T-helper 9 cell (primary cell): ENCODE measurements around the gene CYP4V2.

Experiments
- DNase-seq: peaks from one replicate; pipeline ENCODE4 v3.0.0-alpha.2; 2020

Gene CYP4V2

DNA sequence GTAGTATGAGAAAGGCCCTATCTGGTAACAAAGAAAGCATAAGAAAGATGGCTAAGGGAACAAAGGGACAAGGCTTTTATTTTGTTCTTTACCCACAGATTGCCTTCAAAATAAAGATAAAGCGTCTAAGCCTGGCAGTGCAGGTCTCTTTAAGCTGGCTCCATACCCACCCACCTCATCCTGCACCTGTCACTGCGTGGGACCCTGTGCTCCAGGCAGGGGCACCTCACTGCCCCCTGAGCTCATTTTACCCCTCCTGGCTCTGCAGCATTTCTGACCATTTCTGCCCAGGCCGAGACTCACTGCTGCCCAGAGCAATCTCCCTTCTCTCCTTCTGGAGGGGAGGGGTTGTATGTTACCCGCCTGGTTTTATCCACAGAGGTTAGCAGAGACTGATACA, 1.7 kb upstream of the CYP4V2 start:
- no peak for DNase-seq

DNA sequence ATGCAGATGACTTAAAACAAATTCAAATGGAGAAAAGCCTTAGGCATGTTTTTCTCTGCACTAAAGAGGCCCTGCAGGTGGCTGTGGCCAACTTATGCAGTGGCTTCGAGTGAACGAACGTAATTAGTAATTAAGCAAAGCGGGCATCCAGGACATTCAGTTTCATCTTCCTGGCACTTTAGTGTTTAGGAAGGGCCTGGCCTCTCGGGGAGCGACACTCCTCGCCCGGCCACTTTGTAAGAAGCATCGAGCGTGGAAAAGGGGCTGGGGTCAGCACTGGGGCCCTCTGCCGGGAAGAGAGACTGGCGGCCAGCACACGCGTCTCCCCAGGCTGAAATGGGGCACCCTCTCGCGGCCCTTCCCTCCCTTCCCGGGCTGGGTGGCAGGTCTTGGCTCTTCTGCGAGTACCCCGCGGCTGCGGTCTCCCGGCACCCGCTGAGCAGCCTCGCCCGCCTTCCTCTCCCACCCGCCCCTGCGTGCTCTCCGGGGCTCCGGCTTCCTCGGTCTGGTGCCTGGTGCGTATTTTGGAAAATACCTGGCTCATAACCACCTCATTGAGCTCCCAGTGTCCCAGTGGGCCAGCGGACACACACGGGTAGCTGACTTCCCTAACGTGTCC, 677 bp upstream of the CYP4V2 start:
- peak; percentile 36 for DNase-seq

DNA sequence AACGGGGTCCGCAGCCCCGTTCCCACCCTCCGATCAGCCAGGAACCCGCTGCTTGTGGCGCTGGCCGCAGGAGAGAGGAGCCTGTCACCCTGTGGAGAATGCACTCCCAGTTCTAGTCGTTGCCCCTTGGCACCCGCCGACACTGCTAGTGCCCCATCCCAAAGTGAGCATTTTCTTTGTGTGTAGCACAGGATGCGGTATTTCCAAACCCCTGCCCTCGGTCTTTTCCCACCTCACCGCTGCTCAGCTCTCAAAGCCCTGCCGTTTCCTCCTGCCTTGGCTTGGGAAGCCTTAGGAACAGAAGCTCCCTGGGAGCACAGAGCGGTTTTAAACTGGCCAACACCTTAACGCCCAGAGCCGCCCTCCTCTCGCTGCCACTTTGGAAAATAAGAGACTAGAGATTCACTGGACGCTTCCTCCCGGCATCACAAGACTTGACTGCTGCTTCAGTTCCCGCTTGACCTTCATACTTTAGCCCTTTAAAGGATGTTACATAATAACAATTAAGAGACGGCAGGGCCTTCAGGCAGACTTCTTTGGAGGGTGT, 772 bp downstream of the CYP4V2 start:
- no peak for DNase-seq

DNA sequence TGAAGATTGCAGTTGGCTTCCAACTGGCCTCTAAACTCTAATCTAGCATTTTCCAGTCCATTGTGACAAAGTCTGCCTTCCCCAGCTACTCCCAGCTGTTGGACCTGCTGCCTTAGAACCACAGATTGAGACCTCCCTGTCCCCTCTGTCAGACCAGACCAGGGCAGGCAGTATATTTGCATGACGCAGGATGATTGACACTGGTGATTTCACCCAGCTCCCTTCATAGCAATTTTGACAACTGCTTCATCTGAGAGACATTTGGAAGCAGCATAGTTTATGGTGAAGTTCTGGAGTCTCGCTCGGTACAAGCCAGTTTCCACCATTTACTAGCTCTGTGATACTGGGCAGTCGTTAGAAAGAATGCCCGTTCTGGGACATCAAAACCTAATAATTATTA, 2.5 kb downstream of the CYP4V2 start:
- DNase-seq = no peak

DNA sequence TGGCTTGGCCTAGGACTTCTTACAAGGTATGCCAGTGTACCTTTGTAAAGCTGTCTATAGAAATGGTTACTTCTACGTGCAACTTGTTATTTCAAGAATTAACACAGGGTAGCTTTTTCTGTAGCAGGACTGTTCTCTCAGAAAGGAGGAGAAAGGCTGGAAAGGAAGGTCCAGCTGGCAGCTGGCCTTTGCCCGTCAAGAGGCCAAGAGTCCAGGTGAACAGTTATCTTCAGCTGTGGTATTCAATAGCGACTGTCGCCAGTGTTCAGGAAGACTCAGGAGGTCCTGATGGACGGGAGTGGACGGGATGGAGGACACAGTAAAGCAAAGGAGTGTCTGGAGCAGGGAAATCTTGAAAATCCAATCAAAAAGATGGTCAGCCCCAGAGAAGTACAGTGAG, 4.7 kb downstream of the CYP4V2 start:
- DNase-seq = no peak

DNA sequence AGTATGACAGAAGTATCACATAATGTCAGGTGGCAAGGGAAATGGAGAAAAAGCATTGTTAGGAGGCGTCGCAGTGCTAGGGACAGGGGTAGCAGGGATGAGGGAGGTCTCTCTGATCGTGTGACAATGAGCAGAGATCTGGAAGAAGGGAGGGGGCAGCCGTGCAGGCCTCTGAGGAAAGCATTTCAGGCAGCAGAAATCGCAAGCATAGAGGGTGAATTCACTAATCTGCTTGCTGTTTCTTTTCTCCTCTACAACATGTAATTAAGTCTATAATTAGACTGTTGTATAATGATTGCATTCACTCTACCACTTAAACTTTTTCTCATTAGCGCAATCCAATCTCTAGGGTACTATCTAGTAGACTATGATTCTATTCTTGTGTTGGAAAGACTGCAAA, 9.1 kb downstream of the CYP4V2 start:
- DNase-seq = no peak

DNA sequence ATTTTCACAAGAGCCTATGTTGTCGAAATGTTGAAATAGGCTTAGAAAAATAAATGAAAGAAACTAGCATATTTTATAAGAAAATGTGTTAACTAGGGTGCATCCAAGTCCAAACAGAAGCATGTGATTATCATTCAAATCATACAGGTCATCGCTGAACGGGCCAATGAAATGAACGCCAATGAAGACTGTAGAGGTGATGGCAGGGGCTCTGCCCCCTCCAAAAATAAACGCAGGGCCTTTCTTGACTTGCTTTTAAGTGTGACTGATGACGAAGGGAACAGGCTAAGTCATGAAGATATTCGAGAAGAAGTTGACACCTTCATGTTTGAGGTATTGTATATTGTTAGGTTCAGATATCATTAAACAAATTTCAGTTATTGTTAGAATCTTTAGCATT, 9.6 kb downstream of the CYP4V2 start:
- DNase-seq = no peak

DNA sequence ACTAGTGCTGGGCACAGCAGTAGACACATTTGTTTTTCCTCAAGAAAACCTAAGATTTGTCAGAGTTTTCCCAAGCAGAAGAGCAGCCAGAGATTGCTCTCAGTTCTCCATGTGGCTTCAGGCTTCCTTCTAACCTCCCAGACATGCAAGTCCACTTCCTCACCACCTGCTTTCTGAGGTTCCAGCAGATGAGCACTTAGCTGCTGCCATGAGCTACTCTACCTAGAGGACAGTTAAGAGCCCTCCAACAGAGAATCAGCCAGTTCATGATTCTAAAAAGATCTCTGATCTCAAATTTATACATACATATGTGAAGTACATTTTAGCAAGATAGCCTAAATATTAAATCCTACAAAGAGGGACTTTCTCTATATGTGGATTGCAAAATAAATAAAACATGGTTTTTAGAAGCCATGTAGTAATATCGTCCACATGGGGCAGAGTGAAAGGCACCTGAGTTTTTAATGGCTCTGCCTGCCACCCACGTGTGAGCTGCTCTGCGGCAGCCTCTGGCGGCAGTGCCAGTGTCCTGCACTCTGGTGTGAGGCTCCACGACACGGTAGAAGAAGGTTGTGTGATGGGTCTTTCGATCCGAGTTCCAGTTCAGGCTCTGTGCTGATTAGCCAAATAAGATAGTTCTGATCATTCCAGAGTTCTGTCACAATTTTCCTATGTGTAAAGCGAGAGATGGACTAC, 10.3 kb downstream of the CYP4V2 start:
- peak; percentile 33 for DNase-seq

DNA sequence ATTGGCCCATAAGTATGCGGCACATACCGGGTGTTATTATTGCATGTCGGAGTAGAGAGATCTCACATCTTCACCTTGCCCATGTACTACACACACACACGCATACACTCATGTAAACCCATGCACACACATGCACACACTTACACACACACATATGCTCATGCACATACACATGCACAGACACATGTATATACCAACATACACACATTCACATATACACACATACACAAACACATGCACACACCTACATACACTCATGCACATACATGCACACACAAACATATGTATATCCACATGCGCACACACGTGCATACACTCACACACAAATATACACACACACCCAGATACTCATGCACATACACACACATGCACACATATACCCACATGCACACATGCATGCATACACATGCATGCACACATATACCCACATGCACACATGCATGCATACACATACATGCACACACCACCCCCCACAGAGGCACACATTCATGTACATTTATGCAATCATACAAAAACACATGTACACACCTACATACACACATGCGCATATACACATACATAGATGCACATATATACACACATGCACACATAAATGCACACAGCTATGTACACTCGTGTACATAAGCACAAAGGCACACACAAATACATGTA, 11.2 kb downstream of the CYP4V2 start:
- DNase-seq = no peak

DNA sequence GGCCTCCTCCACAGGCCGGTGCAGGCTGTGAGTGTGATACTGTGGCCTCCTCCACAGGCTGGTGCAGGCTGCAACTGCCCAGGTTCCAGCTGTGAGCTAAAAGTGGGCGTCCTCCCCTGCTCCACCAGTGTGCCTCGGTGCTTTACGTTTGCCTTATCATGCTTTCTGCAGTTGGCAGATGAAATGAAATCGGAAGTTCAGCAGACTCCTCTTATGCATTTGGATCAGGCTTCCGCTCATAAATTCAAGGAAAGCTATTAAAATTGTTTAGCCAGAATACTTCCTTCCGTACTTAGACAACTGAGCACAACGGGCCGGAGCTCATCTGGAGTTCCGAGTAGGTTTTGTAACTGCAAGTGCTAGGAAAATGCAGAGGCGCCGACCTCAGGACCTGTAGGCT, 12.0 kb downstream of the CYP4V2 start:
- DNase-seq = no peak

DNA sequence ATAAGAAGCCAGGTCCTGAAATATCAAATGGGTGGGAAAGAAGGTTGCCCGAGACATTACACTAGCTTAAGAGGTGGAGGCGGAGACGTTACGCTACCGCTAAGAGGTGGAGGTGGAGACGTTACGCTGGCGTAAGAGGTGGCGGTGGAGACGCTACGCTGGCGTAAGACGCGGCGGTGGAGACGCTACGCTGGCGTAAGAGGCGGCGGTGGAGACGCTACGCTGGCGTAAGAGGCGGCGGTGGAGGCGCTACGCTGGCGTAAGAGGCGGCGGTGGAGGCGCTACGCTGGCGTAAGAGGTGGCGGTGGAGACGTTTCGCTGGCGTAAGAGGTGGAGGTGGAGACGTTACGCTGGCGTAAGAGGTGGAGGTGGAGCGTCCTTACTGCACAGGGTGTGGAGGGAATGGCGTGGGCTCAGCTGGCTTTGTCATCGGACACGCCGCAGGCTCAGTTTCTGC, 12.8 kb downstream of the CYP4V2 start:
- DNase-seq = no peak

DNA sequence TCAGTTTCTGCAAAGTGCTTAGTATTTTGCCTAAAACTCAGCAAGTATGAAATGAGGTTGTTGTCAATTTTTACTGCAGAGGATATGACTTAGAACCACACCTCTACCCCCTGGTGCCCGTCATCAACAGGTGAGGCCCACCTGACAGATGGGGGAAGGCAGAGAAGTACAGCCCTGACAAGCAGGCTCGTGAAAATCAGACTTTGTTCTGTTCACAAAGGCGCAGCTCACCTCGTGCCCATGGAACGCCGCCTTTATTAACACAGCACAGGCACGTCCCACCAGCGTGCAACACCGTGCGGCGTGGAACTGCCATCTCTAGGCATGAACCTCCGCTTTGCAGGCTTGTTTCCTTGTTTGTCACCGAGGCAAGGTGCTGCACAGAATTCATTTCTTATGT, 13.3 kb downstream of the CYP4V2 start:
- DNase-seq = no peak

DNA sequence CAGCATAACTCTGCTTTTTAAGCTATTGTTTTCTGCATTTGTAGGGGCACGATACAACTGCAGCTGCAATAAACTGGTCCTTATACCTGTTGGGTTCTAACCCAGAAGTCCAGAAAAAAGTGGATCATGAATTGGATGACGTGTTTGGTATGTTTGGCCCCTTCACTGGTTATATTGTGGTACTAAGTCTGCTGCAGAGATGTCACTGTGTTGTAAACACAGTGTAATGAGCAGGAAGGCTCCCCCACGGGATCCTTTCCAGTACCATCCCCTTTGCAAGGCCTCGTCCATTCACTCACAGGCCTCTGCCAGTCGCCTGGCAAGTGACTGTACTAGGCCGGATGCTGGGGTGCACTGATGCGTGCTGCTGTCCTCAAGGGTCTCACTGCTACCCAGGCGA, 13.8 kb downstream of the CYP4V2 start:
- no peak for DNase-seq

DNA sequence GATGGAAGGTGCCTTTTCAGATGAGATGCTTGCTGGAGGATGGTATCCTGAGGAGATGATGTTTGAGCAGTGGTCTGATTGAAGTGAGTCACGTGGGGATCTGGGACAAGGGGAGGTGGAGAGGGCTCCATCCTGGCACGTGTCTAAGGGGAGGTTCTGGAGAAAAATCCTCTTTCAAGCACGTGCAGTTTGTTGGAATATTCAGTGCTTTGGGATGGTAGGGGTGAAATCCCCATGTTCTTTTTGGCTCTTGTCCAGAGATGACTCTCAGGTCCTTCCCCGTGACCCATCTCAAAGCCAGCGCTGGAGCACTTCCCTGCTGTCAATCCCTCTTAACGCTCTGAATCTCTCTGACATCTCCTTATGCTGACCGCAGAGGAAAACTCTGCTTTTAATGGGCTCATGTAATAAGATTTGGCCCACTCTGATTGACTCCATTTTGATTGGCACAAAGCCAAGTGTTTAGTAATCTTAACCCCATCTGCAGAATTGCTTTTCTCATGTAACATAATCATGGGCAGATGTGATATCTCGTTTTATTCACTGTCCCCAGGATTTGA, 25.2 kb downstream of the CYP4V2 start:
- no peak for DNase-seq

DNA sequence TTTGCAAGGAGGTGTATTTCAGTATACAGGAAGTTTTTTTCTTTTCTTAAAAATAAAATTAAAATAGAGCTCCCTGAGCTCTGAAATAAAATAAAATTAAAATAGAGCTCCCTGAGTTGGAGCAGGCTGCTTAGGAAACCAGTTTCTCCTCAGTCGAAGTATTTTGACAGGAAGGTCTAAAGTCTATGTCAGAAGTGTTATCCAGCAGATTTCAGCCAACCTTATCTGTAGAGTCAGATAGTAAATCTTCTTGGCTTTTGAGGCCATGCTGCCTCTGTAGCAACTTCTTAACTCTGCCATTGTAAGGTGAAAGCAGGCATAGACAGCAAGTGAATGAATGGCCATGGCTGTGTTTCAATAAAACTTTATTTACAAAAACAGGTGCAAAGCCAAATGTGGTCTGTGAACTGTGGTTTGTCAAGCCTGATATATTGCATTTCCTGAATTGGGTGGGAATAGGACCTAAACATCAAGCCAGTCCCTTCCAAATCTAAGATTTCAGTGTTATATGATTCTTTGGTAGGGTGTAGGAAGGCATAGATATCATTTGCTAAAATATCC, 26.4 kb downstream of the CYP4V2 start:
- DNase-seq = no peak

DNA sequence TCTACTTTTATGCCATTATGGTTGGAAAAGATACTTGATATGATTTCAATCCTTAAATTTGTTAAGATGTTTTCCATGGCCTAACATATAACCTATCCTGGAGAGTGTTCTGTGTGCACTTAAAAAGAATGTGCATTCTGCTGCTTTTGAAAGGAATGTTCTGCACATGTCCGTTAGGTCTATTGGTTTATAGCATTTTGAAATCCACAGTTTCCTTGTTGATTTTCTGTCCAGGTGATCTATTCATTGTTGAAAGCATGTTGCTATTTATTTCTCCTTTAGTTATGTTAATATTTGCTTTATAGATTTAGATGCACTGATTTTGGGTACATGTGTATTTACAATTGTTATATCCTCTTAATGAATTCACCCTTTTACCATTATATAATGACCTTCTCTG, 30.3 kb downstream of the CYP4V2 start:
- DNase-seq = no peak

DNA sequence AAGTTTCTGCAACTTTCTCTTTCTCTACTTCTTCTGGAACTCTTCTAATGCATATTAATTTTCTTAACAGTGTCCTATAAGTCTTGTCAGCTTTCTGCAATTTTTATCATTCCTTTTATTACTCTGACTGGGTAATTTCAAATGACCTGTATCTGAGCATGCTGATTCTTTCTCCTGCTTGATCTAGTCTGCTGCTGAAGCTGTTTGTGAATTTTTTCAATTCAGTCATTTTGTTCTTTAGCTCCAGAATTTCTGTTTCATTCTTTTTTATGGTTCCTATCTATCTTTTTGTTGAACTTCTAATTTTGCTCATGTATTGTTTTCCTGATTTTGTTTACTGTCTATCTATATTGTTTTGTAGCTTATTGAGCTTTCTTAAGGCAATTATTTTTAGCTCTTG, 34.5 kb downstream of the CYP4V2 start:
- no peak for DNase-seq

DNA sequence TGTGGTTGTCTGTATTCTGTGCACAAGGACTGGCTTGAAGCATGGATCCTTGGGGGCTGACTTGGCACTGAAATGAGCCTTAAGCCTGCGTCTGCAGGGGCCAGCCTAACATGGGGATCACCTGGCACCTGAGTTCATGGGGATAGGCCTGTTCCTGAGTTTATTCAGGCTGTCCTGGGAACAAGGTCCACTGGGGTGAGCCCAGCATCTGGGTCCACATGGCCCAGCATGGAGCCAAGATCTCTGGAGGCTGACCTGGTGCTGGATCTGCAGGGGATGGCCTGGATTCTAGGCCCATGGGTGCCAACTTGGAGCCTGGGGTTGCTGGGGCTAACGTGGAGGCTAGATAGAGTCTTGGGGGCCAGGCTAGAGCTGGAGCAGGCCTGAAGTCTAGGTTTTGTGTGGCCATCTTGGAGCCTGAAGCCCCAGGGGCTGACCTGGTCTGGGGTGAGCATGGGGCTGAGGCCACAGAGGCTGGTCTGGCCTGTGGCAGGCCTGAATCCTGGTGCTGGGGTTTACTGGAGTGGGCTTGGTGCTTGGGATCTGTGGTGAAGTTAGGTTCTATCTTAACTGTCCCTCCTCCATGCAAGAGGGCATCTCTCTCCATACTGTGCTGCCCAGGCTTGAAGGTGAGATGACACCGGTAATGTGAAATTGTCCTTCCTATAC, 35.3 kb downstream of the CYP4V2 start:
- DNase-seq = no peak

DNA sequence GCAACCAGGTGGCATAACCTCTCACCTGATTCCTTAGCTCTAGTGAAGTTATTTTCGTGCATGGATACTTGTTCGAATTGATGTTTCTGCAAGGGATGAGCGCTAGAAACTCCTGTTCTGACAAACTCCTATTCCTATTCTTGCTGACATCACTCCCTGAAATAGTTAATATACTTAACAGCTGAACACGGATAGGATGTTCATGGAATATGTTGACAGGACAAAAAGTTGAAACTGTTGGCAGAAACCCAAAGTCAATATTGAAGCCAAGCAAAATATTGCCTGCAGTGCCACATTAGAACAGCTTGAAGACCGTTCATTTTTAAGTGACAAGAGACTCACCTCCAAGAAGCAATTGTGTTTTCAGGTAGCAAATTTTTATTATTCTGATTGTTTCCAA, 35.9 kb downstream of the CYP4V2 start, which contains the start of gene KLKB1:
Gene KLKB1 (plus strand): TSS at position 287 of the 400 bp plus-strand sequence. CDS start 689 bp downstream, outside the sequence.
- no peak for DNase-seq

DNA sequence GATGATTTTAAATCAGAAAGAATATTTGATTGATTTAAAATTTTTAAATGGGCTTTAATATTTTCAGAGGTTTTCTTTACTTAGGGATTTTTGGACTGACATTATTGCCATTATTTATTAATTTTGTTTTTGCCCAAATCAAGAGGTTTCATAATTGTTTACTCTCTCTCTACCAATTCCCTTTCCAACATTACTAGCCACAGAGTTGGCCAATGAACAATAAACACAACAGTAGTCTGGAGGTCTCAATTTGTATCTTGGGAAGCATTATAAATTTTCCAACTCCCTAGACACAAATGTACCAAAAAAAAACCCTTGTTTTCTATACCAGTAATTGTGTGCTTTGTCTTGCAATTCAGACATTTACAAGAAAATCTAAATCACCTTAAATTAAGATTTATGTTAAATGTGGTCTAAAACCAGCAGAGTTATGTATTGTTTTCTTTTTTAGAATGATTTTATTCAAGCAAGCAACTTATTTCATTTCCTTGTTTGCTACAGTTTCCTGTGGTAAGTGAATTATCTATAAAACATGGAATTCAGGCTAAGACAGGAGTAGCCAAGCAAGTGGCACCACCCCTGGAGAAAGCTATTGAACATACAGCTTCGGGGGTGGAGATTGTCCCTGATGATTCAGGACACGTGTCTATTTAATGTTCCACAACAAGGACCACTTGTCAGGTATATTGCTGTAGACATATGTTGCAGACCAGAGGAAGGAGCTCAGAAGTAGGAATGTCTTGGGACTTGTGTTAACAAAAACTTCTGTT, 36.6 kb downstream of the CYP4V2 start:
- no peak for DNase-seq

DNA sequence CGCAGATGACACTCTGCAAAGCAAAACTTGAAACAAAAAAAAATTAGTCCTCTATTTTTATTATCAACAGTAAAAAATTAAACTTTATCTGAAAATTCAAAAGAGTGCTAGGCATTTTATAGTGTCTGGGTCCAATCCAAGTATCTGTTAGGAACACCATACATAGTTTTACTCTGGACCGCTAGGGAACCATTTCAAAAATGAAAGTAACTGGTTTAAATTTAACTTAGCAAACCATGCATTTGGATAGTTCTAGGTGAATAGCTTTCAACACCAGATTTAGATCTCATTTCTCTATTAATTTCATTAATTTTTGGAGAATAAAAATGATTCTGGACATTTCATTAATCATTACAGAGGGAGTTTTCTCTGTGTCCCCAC, 37.1 kb downstream of the CYP4V2 start:
- no peak for DNase-seq

DNA sequence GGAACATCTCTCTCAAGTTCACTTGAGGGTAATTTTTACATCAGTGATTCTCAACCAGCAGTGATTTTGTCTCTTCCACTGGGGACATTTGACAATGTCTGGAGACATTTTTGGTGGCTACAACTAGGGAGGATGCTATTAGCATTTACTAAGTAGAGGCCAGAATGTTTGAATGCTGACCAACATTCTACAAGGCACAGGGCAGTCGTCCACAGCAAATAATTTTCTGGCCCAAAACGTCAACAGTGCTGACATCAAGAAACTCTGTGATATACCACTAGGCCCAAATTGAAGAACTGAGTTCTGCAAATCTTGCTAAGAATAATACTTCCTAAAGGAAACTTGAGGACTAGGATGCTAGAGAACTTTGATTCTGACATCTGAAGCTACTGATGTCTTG, 43.0 kb downstream of the CYP4V2 start:
- DNase-seq = no peak
